ENCODE measurements around the gene ARPP21.

ARPP21 gene

GRCh38 chr3:35745802-35746484 lies 106.6 kb downstream of the ARPP21 start:
- no peak for DNase-seq (ENCODE audit: low read depth)
- no peak overlapping the region for H3K4me3 ChIP-seq (replicated peaks; ENCODE audit: low read depth, low read length)
- TF ChIP-seq CTCF (IDR thresholded peaks at IDR 0.05; ENCODE audit: low read length, missing control alignments): no peak

- DNase-seq (ENCODE audit: low read depth): no peak
- H3K4me3 ChIP-seq (replicated peaks; ENCODE audit: low read depth, low read length): no peak overlapping the region
- no peak for TF ChIP-seq CTCF (IDR thresholded peaks at IDR 0.05; ENCODE audit: low read length, missing control alignments)
These were observed 107.2 kb downstream of the ARPP21 start for GRCh38 chr3:35746492-35746891.

GRCh38 chr3:35748144-35748543 lies 108.8 kb downstream of the ARPP21 start:
- DNase-seq (ENCODE audit: low read depth): no peak
- H3K4me3 ChIP-seq (replicated peaks; ENCODE audit: low read depth, low read length): no peak overlapping the region
- no peak for TF ChIP-seq CTCF (IDR thresholded peaks at IDR 0.05; ENCODE audit: low read length, missing control alignments)

GRCh38 chr3:35751207-35751606 lies 111.9 kb downstream of the ARPP21 start:
- H3K4me3 ChIP-seq (replicated peaks; ENCODE audit: low read depth, low read length): no peak overlapping the region
- no peak for TF ChIP-seq CTCF (IDR thresholded peaks at IDR 0.05; ENCODE audit: low read length, missing control alignments)
- no peak for DNase-seq (ENCODE audit: low read depth)

GRCh38 chr3:35757991-35758757 lies 118.8 kb downstream of the ARPP21 start:
- no peak for TF ChIP-seq CTCF (IDR thresholded peaks at IDR 0.05; ENCODE audit: low read length, missing control alignments)
- no peak overlapping the region for H3K4me3 ChIP-seq (replicated peaks; ENCODE audit: low read depth, low read length)
- no peak for DNase-seq (ENCODE audit: low read depth)

GRCh38 chr3:35760146-35760545 lies 120.8 kb downstream of the ARPP21 start:
- no peak for TF ChIP-seq CTCF (IDR thresholded peaks at IDR 0.05; ENCODE audit: low read length, missing control alignments)
- DNase-seq (ENCODE audit: low read depth): no peak
- H3K4me3 ChIP-seq (replicated peaks; ENCODE audit: low read depth, low read length): no peak overlapping the region
